ENCODE results near the gene GPR161.

The GPR161 gene

DNA sequence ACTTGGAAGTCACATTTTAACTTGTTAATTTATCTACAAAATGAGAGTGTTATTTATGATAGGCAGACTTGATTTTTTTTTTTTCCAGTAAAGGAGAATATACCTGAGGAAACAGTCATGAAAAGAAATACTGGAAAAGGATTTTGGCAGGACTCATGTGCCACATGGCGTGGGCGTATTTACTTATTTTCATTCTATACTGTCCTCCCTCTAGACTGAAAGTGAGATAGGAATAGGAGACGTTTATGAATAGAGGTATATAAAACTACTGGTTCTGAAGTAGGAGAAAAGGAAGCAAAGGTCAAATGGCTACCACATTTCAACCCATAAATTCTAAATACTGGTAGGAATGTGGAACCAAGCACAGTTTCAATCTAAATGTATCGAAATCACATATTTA lies 105.1 kb downstream of the GPR161 start:
- DNase-seq (ENCODE audit: low read depth, low spot score) = no peak

DNA sequence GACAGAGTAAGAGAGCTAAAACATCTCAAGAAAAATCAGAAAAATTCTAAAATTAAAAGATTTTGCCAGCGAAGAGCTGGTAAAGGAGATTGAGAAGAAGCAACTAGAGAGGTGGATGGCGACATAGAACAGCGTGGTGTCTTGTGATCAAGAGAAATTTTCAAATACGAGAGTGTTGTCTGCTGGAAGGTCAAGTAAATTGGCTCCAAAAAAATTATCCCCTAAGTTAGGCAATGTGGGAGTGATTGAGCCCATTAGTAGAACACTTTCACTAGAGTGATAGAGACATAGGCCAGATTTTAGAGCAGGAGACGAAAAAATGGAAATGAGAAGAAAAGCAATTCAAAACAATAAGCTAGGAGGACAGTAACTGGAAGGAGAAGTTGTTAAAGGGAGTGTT lies 105.5 kb downstream of the GPR161 start:
- no peak for DNase-seq (ENCODE audit: low read depth, low spot score)

All from activated CD4-positive, CD25-positive, alpha-beta regulatory T cell treated with anti-CD3 and anti-CD28 coated beads, Interleukin-2, amount 50 U/mL, for 16 hours (primary cell).